ENCODE data around the gene MICAL3.

MICAL3 gene

GRCh38 chr22:17868771-17869170 lies 155.6 kb downstream of the MICAL3 start:
- Histone ChIP-seq H3K27me3 (ENCODE audit: insufficient read depth, poor library complexity, severe bottlenecking) (no peaks in the 10 kb centered on the region), H3K4me3 (replicated peaks; ENCODE audit: insufficient read depth, low read length) (no peak overlapping the region), H3K27ac (replicated peaks) (no peak overlapping the region)
- no peak for DNase-seq (ENCODE audit: low read depth in 1 of 2, low spot score in 1 of 2)
- TF ChIP-seq POLR2AphosphoS5 (IDR thresholded peaks at IDR 0.05; ENCODE audit: low read depth) (no peak), REST (IDR thresholded peaks at IDR 0.05; ENCODE audit: insufficient replicate concordance, low read depth) (no peak), SPI1 (IDR thresholded peaks at IDR 0.05; ENCODE audit: borderline replicate concordance, low read depth) (no peak), GABPA (IDR thresholded peaks at IDR 0.05; ENCODE audit: low read depth) (no peak)
- TF ChIP-seq, protein P1, sequence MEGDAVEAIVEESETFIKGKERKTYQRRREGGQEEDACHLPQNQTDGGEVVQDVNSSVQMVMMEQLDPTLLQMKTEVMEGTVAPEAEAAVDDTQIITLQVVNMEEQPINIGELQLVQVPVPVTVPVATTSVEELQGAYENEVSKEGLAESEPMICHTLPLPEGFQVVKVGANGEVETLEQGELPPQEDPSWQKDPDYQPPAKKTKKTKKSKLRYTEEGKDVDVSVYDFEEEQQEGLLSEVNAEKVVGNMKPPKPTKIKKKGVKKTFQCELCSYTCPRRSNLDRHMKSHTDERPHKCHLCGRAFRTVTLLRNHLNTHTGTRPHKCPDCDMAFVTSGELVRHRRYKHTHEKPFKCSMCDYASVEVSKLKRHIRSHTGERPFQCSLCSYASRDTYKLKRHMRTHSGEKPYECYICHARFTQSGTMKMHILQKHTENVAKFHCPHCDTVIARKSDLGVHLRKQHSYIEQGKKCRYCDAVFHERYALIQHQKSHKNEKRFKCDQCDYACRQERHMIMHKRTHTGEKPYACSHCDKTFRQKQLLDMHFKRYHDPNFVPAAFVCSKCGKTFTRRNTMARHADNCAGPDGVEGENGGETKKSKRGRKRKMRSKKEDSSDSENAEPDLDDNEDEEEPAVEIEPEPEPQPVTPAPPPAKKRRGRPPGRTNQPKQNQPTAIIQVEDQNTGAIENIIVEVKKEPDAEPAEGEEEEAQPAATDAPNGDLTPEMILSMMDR (IDR thresholded peaks at IDR 0.05; ENCODE audit: insufficient read depth, low read length): no peak

DNA sequence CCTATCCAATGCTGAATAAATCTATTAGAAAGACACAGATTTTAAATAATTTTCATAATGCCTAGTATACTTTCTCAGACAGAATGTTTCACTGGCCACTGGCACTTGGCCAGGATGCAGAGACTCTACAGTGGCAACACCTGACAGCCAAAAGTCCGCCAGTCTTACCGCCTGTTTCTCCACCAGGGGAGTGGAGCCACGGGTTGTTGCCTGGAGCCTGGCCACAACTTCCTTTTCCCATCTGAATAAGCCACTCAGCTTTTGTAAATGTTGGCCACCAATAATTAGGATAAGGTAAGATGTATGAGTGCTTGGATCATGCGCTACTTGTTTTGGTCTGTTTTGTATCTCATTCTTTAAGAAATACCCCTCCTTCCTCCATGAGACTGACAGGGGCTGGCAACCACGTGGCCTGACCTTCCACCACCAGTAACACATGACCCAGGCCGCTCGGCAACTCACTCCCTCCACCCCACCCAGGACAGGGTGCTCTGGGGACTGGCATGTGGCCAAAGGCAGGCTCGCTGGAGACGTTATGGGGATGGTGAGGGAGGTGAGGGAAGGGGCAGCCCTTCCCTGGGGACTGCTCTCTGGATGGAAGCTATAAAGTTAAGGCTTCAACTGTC lies 157.1 kb downstream of the MICAL3 start:
- no peak overlapping the region for H3K27ac ChIP-seq (replicated peaks)

DNA sequence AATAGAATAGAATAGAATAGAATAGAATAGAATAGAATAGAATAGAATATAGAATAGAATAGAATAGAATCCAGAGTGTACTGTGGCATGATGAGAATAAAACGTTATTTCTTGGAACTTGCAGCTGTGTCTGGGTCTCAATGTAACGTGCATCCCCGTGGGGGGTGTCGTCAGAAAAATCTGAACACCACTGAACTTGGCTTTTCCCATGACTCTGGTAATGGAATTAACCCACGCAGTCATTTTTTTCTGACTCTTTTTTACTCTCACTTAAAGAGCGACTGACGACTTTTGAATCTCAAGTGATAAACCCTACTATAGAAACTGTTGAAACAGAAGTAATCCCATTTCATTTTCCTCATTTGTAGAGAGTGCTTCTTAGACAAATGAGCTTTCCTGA lies 157.7 kb downstream of the MICAL3 start:
- H3K4me3 ChIP-seq (replicated peaks; ENCODE audit: insufficient read depth, low read length): no peak overlapping the region
- no peak overlapping the region for H3K27ac ChIP-seq (replicated peaks)
- DNase-seq (ENCODE audit: low read depth in 1 of 2, low spot score in 1 of 2): no peak
- H3K27me3 ChIP-seq (ENCODE audit: insufficient read depth, poor library complexity, severe bottlenecking): no peaks in the 10 kb centered on the region
- TF ChIP-seq SPI1 (IDR thresholded peaks at IDR 0.05; ENCODE audit: borderline replicate concordance, low read depth) (no peak), GABPA (IDR thresholded peaks at IDR 0.05; ENCODE audit: low read depth) (no peak), REST (IDR thresholded peaks at IDR 0.05; ENCODE audit: insufficient replicate concordance, low read depth) (no peak), POLR2AphosphoS5 (IDR thresholded peaks at IDR 0.05; ENCODE audit: low read depth) (no peak)
- TF ChIP-seq, protein P1 (IDR thresholded peaks at IDR 0.05; ENCODE audit: insufficient read depth, low read length): no peak

More for the DNA sequence above, 157.1 kb downstream of the MICAL3 start:
- TF ChIP-seq GABPA (IDR thresholded peaks at IDR 0.05; ENCODE audit: low read depth): no peak
- no peak for TF ChIP-seq POLR2AphosphoS5 (IDR thresholded peaks at IDR 0.05; ENCODE audit: low read depth)
- TF ChIP-seq, protein P1 (IDR thresholded peaks at IDR 0.05; ENCODE audit: insufficient read depth, low read length): no peak
- no peak for TF ChIP-seq REST (IDR thresholded peaks at IDR 0.05; ENCODE audit: insufficient replicate concordance, low read depth)
- no peak for TF ChIP-seq SPI1 (IDR thresholded peaks at IDR 0.05; ENCODE audit: borderline replicate concordance, low read depth)
- Histone ChIP-seq H3K4me3 (replicated peaks; ENCODE audit: insufficient read depth, low read length) (no peak overlapping the region), H3K27me3 (ENCODE audit: insufficient read depth, poor library complexity, severe bottlenecking) (no peaks in the 10 kb centered on the region)
- peak; percentile 51 to 68 for DNase-seq (ENCODE audit: low read depth in 1 of 2, low spot score in 1 of 2)
